Measurements from ENCODE around the gene PANK1.

PANK1 gene

DNA sequence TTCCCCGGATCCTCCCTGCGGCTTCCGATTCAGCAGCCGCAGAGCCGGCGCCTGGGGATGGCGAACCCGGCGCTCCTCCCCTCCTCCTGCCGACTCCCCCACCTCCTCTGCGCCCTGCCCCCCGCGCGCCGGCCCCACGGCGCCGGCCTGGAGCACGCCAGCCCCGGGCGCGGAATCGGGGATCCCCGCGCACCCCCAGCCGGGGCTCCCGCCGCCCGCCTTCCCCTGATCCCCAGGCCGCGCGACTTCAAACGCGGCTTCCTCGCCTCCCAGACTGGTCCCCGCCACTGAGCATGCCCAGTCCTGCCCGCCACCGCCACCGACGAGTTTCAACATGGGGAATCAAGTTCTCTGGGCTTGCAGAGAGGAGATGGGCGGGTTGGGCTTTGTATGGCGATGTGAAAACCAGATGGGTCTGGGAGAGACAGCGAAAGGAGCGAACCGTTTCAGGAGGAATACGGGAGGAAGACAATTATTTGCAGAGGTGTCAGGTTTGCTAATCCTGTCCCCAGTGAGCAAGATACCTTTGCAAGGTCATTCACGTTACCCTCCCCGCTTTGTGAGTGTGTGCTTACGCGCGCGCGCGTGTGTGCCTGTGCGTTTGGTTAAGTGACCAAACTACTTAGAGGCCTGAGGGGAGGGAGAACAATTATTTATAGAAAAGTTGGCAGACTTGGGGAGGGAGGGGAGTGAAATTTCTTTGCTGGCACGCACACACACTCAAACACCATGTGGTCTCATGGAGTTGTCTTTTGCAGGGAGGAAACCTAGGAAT lies at the start of gene PANK1:
Gene PANK1 (minus strand): TSS at position 276 of the 775 bp plus-strand sequence. CDS start 351 bp downstream, outside the sequence.
- TF ChIP-seq, protein P1, sequence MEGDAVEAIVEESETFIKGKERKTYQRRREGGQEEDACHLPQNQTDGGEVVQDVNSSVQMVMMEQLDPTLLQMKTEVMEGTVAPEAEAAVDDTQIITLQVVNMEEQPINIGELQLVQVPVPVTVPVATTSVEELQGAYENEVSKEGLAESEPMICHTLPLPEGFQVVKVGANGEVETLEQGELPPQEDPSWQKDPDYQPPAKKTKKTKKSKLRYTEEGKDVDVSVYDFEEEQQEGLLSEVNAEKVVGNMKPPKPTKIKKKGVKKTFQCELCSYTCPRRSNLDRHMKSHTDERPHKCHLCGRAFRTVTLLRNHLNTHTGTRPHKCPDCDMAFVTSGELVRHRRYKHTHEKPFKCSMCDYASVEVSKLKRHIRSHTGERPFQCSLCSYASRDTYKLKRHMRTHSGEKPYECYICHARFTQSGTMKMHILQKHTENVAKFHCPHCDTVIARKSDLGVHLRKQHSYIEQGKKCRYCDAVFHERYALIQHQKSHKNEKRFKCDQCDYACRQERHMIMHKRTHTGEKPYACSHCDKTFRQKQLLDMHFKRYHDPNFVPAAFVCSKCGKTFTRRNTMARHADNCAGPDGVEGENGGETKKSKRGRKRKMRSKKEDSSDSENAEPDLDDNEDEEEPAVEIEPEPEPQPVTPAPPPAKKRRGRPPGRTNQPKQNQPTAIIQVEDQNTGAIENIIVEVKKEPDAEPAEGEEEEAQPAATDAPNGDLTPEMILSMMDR (IDR thresholded peaks at IDR 0.05; ENCODE audit: low read depth, low read length) = no peak
- in situ Hi-C loops (cut with HindIII; ENCODE audit: low sequenced_read_pairs) = no loop called here
- peak within 1 kb of the TSS; percentile 70 for H3K4me3 ChIP-seq (ENCODE audit: low read depth, low read length)
- peak; percentile 84 for DNase-seq (ENCODE audit: low read depth, low spot score)

DNA sequence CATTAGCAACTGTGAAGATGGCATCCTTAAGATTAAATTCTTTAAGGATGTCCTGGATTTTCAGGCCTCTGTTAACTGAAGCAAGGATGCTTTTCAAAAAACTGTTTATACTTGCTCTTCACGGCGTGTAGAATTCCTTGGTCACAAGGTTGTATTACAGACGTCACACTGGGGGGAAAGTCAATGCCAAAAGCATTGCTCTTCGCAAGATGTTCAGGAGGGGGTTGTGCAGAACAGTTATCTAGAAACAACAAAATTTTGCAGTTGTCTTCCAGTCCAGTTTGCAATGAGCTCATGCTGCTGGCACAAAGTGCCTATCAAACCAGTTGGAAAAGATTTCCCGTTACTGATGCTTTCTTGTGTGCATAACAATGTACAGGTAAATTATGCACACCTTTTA lies 48.1 kb upstream of the PANK1 start:
- in situ Hi-C loops (cut with HindIII; ENCODE audit: low sequenced_read_pairs) = no loop called here

DNA sequence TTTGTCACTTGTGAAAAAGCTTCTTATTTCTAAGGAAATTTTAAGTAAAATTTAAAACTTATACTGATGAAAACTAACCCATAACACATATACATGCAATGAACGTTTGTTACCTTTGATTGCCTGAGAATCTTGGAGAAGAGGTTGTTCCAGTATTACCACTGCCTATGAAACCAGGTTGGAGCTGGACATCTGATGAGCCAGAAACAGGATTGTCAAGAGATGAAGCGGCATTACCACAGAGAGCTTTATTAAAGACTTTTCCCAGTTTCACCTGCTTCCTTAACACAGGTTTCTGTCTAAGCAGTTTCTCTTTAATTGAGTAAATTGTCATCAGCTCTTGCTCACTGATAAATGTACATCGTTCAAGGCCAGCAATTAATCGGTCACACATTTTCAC lies 47.4 kb upstream of the PANK1 start:
- no peak for DNase-seq (ENCODE audit: low read depth, low spot score)
- TF ChIP-seq, protein P1 (IDR thresholded peaks at IDR 0.05; ENCODE audit: low read depth, low read length) = no peak
- no peak overlapping the region for H3K4me3 ChIP-seq (ENCODE audit: low read depth, low read length)
- in situ Hi-C loops (cut with HindIII; ENCODE audit: low sequenced_read_pairs) = no loop called here

More for the DNA sequence above, 48.1 kb upstream of the PANK1 start:
- TF ChIP-seq, protein P1 (IDR thresholded peaks at IDR 0.05; ENCODE audit: low read depth, low read length) = no peak
- no peak overlapping the region for H3K4me3 ChIP-seq (ENCODE audit: low read depth, low read length)
- DNase-seq (ENCODE audit: low read depth, low spot score) = no peak

DNA sequence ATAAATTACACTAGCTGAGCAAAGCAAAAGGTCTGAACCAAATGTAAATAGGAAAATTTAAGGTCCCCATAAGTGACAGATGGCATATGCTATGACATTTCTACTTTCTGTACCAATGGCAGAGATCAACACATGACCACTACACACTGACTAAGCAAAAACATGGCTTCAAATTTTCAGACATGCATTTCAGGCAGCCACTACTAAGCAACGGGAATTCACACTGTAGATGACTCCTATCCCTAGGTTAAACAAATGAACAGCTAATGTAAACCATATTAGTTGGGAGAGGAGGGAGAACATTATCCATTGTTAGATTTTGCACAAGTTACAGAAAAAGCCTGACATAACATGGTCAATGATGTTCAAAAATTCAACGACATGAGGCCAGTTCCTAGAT lies 45.0 kb upstream of the PANK1 start:
- TF ChIP-seq, protein P1 (IDR thresholded peaks at IDR 0.05; ENCODE audit: low read depth, low read length) = no peak
- in situ Hi-C loops (cut with HindIII; ENCODE audit: low sequenced_read_pairs) = no loop called here
- no peak for DNase-seq (ENCODE audit: low read depth, low spot score)
- no peak overlapping the region for H3K4me3 ChIP-seq (ENCODE audit: low read depth, low read length)

DNA sequence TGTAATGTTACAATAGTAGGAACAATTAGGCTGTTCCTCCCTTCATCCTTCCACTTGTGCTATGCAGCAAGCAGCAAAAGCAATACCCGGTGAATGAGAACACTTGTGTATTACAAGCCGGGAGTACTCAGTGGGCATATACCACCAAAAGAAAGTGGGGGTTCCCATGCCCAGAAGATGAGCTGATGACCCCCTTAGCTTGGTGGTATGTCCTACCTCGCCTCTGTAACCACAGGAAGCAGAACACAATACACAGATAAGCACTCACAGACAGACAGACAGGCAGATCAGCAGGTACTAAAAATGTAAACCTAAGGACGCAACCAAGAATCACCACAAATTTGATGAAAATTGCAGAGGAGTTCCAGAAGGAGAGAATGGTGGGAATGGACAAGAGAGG lies 40.9 kb upstream of the PANK1 start:
- DNase-seq (ENCODE audit: low read depth, low spot score) = no peak
- no peak overlapping the region for H3K4me3 ChIP-seq (ENCODE audit: low read depth, low read length)
- in situ Hi-C loops (cut with HindIII; ENCODE audit: low sequenced_read_pairs) = no loop called here
- TF ChIP-seq, protein P1 (IDR thresholded peaks at IDR 0.05; ENCODE audit: low read depth, low read length) = no peak

DNA sequence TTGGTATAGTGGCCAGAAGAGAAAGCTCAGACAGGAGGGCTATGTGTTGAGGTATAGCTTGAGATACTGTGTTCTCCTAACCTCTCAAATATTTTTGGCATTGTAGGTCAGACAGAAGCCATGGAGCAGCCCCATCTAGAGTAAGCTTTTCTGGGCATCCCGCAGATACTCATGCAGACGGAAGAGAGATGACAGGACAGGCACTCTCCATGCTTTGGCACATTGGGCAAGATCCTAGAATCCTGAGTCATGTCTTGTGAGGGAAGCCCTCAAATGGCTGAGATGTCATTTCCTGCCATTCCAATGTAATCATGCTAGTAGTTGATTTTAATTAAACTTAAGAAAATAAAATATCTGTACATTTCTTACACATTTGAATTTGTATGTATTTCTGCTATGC lies 39.6 kb upstream of the PANK1 start:
- H3K4me3 ChIP-seq (ENCODE audit: low read depth, low read length) = no peak overlapping the region
- in situ Hi-C loops (cut with HindIII; ENCODE audit: low sequenced_read_pairs) = no loop called here
- DNase-seq (ENCODE audit: low read depth, low spot score) = no peak
- TF ChIP-seq, protein P1 (IDR thresholded peaks at IDR 0.05; ENCODE audit: low read depth, low read length) = no peak
